GM12878 (cell line): Measurements from ENCODE around the gene LCN1.

Source experiments
- ELK1 ChIP-seq: IDR thresholded peaks from 2 replicates; pipeline ENCODE4 v1.6.1; 2012; ENCODE audit warnings: low read depth, low read length, improper control_type of control experiment
- ESRRA ChIP-seq: IDR thresholded peaks from 2 replicates; pipeline ENCODE4 v1.6.1; 2012; ENCODE audit warnings: mild to moderate bottlenecking, low read length, improper control_type of control experiment
- JUNB ChIP-seq: IDR thresholded peaks from 2 replicates; pipeline ENCODE4 v1.6.1; 2016; ENCODE audit warnings: antibody characterized with exemption, mild to moderate bottlenecking
- MAX ChIP-seq: IDR thresholded peaks from 2 replicates; pipeline ENCODE4 v1.6.1; 2012; ENCODE audit warnings: low read depth, low read length, improper control_type of control experiment
- POLR2A ChIP-seq: IDR thresholded peaks from 2 replicates; pipeline ENCODE4 v1.6.1; 2011; ENCODE audit warnings: low read depth, mild to moderate bottlenecking, low read length
- POLR2AphosphoS5 ChIP-seq: IDR thresholded peaks from 2 replicates; pipeline ENCODE4 v1.6.1; 2011; ENCODE audit warnings: mild to moderate bottlenecking, low read length, inconsistent platforms
- TARDBP ChIP-seq: IDR thresholded peaks from 2 replicates; pipeline ENCODE4 v1.6.1; 2016; ENCODE audit warnings: borderline replicate concordance
- TF ChIP-seq, protein P1 (sequence below), 3 experiments: IDR thresholded peaks in 2 of 3; conservative IDR thresholded peaks in 1 of 3; 2 replicates each; pipeline ENCODE4 v1.5.1; 2011; ENCODE audit warnings: low read depth in 3 of 3, low read length in 3 of 3, mild to moderate bottlenecking in 3 of 3, control low read depth in 2 of 3, moderate library complexity in 2 of 3, inconsistent platforms in 1 of 3, mixed read lengths in 1 of 3; ENCODE audit not compliant: control insufficient read depth in 2 of 3, insufficient read depth in 1 of 3; ENCODE audit errors: extremely low read depth in 1 of 3
- TF ChIP-seq, protein P2 (sequence below): IDR thresholded peaks from 2 replicates; pipeline ENCODE4 v1.6.1; 2011; ENCODE audit warnings: low read depth, low read length, improper control_type of control experiment, borderline replicate concordance

- TF ChIP-seq MAX (no peak), POLR2AphosphoS5 (no peak), POLR2A (no peak), ELK1 (no peak), TARDBP (no peak), ESRRA (no peak), JUNB (no peak)
- TF ChIP-seq, protein P1, sequence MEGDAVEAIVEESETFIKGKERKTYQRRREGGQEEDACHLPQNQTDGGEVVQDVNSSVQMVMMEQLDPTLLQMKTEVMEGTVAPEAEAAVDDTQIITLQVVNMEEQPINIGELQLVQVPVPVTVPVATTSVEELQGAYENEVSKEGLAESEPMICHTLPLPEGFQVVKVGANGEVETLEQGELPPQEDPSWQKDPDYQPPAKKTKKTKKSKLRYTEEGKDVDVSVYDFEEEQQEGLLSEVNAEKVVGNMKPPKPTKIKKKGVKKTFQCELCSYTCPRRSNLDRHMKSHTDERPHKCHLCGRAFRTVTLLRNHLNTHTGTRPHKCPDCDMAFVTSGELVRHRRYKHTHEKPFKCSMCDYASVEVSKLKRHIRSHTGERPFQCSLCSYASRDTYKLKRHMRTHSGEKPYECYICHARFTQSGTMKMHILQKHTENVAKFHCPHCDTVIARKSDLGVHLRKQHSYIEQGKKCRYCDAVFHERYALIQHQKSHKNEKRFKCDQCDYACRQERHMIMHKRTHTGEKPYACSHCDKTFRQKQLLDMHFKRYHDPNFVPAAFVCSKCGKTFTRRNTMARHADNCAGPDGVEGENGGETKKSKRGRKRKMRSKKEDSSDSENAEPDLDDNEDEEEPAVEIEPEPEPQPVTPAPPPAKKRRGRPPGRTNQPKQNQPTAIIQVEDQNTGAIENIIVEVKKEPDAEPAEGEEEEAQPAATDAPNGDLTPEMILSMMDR (IDR thresholded peaks at IDR 0.05 in 2 of 3, conservative IDR thresholded peaks at IDR 0.05 in 1 of 3; ENCODE audit: control insufficient read depth in 2 of 3, extremely low read depth in 1 of 3, insufficient read depth in 1 of 3, low read depth in 3 of 3, low read length in 3 of 3) = no peak
- TF ChIP-seq, protein P2, sequence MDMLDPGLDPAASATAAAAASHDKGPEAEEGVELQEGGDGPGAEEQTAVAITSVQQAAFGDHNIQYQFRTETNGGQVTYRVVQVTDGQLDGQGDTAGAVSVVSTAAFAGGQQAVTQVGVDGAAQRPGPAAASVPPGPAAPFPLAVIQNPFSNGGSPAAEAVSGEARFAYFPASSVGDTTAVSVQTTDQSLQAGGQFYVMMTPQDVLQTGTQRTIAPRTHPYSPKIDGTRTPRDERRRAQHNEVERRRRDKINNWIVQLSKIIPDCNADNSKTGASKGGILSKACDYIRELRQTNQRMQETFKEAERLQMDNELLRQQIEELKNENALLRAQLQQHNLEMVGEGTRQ = no peak
Measured at GRCh38 chr9:135492886-135493669, 28.2 kb upstream of the LCN1 start.
